Stromal cell of bone marrow (primary cell): ENCODE results near the gene NPAS1.

Source experiments
- DNase-seq: peaks from one replicate; pipeline ENCODE4 v3.0.0-alpha.2; 2012; ENCODE audit warnings: low read depth

The NPAS1 gene

DNA sequence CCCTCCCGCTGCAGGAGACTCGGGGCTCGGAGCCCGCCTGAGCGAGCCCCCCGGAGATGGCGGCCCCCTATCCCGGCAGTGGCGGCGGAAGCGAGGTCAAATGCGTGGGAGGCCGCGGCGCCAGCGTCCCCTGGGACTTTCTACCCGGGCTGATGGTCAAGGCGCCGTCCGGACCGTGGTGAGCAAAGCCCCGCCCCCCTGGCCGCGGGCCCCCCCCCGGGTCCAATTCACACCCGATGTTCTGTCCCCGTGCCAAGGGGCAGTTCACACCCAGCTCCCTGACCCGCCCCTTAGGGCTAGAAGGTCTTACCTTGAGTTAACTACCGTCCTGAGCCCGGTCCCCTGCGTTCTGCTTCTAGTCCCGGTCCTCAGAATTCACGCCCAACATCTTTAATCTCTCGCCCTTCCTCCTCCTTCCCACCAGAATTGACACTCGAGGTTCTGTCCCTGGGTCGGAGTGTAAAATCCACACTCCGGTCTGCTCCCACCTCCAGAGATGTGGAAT is 1.4 kb downstream of the NPAS1 start:
- no peak for DNase-seq

DNA sequence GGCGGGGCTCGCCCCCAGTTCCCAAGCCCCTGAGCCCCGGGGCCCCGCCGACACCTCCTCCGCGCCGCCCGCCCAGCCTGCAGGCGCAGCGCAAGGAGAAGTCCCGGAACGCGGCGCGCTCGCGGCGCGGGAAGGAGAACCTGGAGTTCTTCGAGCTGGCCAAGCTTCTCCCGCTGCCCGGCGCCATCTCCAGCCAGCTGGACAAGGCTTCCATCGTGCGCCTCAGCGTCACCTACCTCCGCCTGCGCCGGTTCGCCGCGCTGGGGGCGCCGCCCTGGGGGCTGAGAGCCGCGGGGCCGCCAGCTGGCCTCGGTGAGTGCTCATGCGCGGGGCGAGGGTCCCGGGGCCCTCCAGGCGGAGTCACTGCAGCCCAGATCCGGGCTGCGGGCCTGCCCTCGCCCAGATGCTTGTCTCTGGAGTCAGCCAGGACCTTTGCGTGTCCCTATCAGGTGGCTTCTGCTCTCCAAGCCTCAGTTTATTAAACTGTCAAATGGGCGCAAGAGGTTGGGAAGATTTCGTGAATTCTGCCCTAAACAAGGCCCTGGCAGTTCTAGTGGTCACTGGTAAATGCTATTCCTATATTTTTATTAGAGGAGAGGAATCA is 2.0 kb downstream of the NPAS1 start:
- DNase-seq = no peak

DNA sequence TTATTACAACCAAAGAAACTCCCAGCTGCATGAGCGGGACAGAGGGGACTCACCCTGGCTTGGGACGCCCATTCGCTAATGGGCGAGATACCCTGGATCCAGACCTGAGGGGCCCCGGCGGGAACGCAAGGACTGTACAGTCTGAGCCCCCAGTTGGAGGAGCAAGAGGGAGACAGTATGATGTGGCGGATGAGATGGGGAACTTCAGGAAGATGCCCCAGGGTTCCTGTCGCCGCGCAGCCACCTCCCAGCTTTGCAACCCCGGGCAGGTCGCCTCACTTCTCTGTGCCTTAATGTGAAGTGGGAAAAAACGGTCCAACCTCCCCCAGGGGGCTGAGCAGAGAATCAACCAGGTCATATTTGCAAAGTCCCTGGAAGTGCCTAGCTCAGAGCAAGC is 2.5 kb downstream of the NPAS1 start:
- DNase-seq = no peak

DNA sequence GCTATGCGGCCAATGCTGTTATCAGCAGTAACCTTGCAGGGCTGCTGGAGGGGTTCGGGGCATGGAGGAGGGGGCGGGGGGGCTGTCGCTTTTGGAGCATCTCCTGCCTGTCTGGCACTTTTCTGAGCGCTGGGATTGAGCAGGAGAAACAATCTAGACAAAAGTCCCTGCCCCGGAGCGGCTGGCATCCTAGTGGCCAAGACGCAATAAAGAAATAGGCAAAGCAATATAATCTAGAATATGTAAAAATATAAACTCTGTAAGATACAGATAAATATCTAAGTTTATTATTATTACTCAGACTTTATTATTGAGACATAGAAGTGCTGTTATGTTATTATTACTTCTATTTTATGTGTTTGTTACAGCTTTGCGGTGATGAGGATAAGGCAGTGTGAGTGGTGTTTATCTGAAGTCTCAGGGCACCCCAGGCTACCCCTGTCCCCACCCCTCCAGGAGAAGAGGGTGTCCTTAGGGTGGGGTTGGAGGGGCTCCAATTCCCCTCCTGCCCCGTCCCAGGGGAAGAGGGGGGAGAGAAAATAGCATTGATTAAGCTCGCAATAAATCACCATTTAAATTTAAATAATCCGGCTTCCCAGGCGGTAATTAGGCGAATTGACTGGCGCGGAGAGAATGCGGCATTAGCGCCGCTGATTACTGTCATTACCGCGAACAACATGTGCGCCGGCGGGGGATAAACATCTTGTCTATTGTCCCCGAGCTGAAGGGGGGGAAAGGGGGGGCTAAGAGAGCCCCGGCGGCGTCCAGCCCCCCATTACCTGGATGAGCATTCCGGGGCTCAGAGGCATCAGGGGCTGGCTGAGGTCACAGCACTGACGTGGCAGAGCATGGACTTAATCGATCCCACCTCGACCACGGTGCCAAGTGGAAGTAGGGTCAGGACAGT is 3.2 kb downstream of the NPAS1 start:
- DNase-seq = no peak

DNA sequence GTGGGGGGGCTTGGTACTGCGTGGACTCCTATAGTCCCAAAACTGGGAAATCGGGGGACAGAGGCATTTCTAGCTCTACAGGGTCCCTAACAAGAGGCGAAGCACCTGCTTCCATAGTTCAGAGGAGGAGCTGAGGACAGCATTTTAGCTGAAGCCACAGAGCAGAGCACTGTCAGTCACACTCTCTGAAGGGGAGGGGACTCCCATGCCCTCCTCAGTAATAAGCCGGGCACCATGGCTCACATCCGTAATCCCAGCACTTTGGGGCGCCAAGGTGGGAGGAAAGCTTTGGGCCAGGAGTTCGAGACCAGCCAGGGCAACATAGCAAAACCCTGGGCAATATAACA is 3.8 kb downstream of the NPAS1 start:
- no peak for DNase-seq

DNA sequence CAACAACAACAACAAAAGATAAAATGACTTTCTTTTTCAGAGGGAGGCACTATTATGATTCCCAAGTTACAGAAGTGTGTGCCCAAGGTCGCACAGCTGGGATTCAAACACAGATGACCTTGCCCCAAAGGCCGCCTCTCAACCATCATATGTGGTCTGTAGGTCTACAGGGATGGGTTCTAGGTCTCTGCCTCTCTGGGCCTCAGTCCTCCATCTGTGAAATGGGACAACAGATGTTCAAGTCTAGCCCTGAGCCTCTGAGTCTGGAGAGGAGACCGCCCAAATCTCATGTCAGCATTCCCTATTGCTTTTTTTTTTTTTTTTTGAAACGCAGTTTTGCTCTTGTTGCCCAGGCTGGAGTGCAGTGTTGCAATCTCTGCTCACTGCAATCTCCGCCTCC is 4.9 kb downstream of the NPAS1 start:
- DNase-seq = no peak

DNA sequence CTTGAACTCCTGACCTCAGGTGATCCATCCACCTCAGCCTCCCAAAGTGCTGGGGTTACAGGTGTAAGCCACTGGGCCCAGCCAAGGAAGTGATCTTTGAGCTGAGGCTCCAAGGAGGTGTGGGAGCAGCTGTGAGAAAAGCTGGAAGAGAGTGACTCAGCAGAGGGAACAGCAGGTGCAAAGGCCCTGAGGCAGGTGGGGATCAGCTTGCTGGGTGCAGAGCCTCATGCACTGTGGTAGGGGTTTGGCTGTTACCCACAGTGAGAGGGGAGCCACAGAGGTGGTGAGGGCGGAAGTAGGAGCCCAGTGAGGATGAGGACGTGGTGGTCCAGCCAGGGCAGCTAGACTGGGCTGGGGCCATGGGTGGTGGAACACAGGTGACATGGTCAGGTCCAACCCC is 6.5 kb downstream of the NPAS1 start:
- no peak for DNase-seq

DNA sequence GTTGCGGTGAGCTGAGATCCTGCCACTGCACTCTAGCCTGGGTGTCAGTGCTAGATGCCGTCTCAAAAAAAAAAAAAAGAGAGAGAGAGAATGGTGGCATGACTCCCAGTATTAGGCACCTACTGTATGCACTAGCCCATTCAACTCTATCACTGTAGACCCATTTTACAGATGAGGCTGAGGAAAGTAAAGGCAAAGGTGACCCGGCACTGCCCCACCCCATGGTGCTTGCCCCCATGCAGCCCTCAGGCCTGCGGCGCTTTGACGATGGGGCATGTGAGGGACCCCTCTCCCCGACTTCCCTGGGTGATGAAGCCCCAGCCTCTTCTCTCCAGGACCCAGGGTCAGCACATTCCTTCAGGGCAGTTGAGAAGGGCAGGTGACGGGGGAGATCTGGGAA is 7.3 kb downstream of the NPAS1 start:
- no peak for DNase-seq

DNA sequence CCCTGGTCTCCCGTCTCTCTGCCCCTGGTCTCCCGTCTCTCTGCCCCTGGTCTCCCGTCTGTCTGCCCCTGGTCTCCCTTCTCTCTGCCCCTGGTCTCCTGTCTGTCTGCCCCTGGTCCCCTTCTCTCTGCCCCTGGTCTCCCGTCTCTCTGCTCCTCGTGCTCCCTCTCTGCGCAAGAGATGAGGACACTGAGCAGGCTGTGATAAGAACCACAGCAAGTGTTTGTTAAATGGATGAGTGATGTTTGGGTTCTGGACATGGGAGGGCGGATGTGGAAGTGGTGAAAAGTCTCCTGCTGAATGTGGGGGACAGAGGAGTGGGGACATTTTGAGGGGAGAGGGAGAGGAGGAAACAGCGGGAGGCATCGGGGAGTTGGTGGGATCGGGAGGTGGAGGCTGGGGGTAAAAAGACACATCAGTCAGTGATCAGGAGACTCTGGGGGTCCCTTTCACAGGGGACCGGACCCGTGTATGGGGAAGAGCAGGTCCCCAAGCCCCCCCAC is 8.0 kb downstream of the NPAS1 start:
- DNase-seq = no peak

DNA sequence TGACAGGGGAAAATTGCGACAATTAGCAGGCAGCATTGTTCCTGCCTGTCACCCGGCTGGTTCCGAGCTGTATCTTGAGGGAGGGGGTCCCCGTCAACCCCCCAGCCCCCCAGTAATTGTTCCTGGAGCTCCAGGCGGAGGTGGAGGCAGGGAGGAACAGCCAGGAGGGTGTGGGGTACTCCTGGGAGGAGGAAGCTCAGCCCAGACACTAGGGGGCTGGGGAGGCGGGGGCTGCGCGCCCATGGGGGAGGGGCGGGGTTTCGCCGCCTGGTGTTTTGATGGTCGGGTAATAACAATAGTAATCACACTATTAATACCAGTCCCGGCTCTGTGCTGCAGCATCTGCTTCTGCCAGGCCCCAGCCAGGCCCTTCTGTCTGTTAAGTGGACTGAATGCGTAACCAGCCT is 8.6 kb downstream of the NPAS1 start:
- DNase-seq = no peak

DNA sequence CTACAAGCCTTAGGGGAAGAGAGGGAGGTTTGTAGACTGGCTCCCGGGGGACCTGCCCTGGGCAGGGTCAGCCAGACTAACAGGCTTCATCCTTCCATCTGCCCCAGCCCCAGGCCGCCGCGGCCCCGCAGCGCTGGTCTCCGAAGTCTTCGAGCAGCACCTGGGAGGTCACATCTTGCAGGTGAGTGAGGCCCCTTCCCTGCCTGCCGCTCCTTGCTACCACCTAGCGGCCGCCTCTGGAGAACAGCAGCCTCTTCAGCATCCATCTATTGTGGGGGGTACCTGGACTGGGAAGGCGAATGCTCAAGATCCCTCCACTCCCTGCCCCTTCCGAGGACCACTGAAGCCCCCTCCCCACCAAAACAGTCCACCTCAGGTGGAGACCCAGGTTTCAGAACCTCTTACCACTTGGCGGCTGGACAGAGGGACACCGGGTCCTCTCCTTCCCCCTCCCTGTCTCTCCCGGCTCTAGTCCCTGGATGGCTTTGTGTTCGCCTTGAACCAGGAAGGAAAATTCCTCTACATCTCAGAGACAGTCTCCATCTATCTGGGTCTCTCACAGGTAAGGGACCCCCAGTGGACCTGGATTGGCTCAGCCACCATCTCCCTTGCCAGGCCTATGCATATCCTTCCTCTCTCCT is 12.7 kb downstream of the NPAS1 start:
- DNase-seq = no peak

DNA sequence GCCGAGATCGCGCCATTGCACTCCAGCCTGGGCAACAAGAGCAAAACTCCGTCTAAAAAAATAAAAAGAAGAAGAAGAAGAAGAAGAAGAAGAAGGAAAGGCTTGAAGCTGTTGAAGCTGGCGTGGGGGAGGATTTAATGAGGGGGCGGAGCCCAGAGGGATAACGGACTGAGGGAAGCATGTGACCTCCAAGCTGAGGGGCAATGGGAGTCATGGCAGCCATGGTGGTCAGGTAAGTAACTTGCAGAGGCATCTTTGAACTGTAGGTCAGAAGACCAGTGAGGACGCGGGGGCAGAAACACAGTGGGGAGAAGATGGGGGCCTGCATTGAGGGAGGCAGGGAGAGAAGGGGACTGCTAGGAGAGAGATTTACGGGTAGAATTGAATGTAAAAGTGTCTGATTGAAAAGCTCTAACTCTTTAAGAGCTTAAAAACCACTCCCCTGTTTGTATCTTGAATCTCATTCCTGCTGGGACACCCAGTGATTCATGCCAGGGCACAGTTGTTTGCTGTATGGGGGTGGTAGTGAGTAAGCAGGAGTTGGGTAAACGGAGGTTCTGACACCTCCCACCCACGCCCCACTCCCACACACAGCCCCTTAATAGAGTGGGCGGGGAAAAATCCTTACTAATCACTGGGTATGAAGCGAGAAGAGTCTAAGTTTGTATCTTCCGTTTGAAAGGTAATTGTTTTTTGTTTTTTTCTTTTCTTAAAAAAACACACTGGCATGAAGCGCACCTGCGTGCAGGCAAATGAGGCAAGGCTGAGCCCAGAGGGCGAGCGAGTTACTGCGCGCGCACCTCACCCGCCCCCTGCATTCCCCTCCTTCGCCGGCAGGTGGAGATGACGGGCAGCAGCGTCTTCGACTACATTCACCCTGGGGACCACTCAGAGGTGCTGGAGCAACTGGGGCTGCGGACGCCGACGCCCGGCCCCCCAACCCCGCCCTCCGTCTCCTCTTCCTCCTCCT is 15.8 kb downstream of the NPAS1 start:
- peak; percentile 48 for DNase-seq

DNA sequence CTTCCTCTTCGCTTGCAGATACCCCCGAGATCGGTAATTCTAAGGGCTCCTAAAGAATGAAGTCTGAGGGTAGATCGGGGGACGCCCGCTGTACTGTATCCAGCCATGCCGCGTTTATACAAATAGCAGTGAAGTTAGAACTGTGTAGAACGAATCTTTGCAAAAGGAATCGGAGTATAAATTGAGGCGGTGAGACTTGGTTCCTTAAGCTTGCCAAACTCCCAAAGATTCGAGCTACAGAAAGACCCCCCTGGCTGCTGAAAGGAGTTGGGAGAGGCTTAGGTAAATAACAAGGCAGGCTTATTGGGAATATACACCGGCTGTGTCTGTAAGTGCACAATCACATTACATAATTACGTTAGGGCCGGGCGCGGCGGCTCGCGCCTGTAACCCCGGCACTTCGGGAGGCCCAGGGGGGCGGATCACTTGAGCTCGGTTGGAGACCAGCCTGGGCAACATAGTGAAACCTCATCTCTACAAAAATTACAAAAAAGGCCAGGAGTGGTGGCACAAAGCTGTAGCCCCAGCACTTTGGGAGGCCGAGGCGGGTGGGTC is 16.5 kb downstream of the NPAS1 start:
- DNase-seq = no peak

DNA sequence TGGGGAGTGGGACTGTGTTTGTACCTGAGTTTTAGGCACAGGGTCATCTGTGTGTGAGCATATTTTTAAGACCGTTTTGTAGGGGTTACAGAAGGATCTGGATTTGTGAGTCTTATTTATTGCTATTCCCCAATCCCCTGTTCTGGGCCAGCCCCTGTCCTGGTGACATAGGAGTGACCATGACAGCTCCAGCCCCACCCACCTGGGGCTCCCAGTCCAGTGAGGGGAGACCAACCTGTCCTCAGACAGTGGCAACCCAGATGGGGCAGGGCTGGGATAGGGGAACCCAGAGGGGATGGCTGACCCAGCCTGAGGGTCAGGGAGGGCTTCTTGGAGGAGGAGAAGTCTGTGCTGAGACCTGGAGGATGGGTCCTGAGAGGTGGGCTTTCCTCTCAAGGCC is 18.1 kb downstream of the NPAS1 start:
- DNase-seq = no peak

DNA sequence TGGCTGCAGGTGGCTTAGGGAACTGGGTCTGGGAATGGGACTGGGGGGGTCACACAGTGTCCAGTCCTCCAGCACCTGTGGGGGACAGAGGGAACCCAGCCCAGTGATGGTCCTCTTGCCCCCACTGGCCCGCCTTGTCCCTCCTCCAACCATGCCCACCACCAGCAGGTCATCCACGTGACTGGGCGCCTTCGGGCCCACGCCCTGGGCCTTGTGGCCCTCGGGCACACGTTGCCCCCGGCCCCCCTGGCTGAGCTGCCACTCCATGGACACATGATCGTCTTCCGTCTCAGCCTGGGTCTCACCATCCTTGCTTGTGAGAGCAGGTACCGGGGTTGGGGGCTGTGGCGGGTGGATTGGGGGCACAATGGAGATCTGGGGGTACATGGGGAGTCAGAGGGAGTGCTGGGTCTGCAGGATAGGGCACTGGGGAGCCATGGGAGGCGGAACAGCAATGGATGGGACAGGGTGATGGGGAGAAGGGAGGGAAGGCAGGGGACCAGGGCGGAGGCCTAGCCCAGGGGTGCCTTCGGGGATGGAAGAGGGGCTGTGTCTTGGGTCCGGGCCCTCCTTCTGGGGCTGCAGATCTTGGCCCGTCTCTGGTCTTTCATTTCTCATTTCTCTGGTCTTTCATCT is 19.7 kb downstream of the NPAS1 start:
- DNase-seq = no peak

DNA sequence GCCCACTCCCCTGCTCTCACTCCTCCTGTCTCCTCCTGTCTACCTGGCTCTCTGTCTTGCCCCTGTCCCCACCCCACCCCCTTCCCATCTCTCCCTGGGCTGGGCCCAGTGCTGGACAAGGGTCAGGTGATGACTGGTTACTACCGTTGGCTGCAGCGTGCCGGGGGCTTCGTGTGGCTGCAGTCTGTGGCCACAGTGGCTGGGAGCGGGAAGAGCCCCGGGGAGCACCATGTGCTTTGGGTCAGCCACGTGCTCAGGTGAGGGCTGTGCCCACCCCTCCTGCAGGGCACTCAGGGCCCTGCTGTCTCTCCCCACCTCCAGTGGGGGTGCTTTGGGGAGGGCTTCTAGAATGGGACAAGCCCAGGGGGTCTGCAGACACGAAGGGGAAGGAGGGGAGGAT is 21.2 kb downstream of the NPAS1 start:
- no peak for DNase-seq

DNA sequence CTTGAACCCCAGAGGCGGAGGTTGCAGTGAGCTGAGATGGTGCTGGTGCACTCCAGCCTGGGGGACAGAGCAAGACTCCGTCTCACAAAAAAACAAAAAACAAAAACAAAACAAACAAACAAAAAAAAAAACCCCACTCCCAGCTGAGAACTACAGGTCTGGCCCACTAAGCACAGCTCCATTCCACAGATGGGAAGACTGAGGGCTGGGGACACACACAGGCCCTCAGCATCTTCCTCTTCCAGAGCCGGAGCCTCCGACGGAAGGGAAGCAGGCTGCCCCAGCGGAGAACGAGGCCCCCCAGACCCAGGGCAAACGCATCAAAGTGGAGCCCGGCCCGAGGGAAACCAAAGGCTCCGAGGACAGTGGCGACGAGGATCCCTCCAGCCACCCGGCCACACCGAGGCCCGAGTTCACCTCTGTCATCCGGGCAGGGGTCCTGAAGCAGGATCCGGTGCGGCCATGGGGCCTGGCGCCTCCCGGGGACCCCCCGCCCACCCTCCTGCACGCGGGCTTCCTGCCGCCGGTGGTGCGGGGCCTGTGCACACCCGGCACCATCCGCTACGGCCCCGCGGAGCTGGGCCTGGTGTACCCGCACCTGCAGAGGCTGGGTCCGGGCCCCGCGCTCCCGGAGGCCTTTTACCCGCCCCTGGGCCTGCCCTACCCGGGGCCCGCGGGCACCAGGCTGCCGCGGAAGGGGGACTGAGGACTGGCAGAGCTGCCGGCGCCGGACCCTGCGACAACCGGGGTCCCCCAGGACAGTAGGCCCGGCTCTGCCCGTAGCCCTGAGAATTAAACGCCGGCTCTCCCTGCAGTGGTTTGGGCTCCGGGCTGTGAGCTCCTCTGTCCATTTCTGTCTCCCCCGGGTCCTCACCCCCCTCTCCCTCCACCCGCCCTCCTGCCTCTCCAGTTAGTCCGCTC is 25.6 kb downstream of the NPAS1 start:
- DNase-seq = no peak

DNA sequence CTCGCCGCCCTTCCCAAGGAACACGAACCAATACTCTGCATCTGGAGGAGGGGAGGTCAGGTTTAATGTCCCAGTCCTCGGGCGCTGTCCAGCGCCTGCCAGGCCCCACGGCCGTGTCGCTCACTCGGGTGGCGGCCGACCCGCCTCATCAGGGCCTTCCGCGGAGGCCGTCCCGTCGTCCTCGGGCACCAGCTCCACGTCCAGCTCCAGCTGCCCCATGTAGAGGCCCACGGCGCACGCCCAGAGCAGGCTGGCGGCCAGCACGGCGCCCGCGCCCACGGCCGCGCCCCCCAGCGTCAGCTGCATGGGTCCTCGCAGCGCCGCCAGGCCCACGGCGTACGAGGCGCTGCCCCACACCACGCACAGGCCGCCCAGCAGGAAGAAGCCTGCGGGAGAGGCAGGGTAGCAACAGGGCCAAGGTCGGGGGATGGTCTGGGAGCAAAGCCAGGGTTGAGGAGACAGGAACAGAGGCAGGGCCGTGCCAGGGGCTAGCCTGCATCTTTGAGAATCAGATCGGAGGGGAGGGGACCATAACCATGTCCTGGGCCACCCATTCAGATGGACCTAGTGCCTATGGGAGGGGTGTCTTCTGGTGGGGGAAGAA is 26.3 kb downstream of the NPAS1 start:
- no peak for DNase-seq

DNA sequence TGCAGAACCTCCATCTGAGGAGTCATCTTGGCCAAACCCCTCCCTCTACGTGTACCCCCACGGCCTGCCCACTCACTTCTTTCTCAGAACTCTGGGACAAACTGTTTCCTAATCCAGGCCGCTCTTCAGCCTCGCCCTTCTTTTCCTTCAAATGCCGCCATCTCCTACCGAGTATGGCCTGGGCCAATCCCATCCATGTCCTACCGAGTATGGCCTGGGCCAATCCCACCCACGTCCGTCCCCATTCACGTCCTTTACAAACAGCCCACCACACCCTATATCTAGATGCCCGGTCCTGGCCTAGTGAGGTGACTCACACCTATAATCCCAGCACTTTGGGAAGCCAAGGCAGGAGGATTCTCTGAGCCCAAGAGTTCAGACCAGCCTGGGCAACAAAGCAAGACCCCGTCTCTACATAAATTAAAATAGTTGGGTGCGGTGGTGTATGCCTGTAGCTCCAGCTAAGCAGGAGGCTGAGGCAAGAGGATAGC is 27.7 kb downstream of the NPAS1 start:
- DNase-seq = no peak
